HFFc6 (cell line): ENCODE data around the gene IFITM10. TPM values are rescaled to one million over a fixed set of nuclear protein-coding genes. Genes with fewer than 3 reads are reported as not detected.

Source experiments
- DNase-seq: peaks from one replicate; pipeline ENCODE4 v3.0.0-alpha.2; 2018
- H3K27ac Mint-ChIP-seq: 2 replicates; pipeline ENCODE4 v1.8.0; 2020; ENCODE audit warnings: mild to moderate bottlenecking, mixed read lengths
- H3K27me3 Mint-ChIP-seq: 2 replicates; pipeline ENCODE4 v1.8.0; 2021; ENCODE audit warnings: mild to moderate bottlenecking, moderate library complexity, mixed read lengths; ENCODE audit not compliant: insufficient read depth
- H3K36me3 Mint-ChIP-seq: 2 replicates; pipeline ENCODE4 v1.8.0; 2021; ENCODE audit warnings: low read depth, mixed read lengths
- H3K4me1 Mint-ChIP-seq: 2 replicates; pipeline ENCODE4 v1.8.0; 2020; ENCODE audit warnings: low read depth, mixed read lengths
- H3K4me3 Mint-ChIP-seq: 2 replicates; pipeline ENCODE4 v1.8.0; 2020; ENCODE audit warnings: mild to moderate bottlenecking, moderate library complexity, mixed read lengths
- H3K9me3 Mint-ChIP-seq: 2 replicates; pipeline ENCODE4 v1.8.0; 2020; ENCODE audit warnings: mild to moderate bottlenecking, mixed read lengths
- total RNA-seq, 6 experiments: library from RNA; stranded (reverse); fragmentation: NEBNext Ultra II Directional; extraction: Animal tissue kit (Norgen Biotek cat#: 25700); gene quantifications; 2 replicates in 1 of 6; 3 replicates in 5 of 6; pipeline ENCODE4 v1.2.3, GENCODE V29; 2021
- TF ChIP-seq, protein P1 (sequence below): fragments of 200-600 bp; sonication (generic); IDR thresholded peaks from 2 replicates; pipeline ENCODE4 v1.5.0; 2021; ENCODE audit warnings: antibody characterized with exemption, mild to moderate bottlenecking

IFITM10 gene
- total RNA-seq, 6 experiments from 2014 or later, result 0.21 to 0.71 (median 0.45) TPM

DNA sequence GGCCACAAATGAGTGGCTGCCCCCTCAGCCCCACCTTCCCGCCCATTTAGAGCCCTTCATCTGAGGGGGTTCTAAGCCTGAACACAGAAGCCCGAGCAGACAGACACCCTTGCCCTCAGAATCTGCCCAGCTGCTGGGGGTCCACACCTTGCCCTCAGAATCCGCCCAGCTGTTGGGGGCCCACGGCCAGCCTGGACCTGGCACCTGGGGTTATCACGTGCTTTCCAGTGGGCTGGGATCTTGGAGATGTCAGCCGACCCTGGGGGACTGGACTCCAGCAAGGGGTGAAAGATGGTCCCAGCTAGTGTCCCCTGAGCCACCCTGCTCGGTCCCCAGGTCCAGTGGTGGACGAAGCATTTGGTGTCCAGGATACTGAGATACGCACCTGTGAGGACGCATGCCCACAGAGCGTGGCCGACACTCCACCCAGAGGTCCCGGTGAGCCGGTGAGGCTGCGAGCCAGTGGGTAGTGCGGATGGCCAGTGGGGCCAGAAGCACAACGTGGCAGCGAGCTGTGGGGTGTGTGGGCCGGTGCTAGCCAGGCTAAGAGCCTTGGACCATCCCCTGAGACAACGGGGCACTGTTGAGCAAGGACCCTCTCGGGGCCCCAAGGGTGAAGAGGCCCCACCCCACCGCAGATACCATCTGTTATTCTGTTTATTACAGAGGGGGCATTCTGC, 16.5 kb upstream of the IFITM10 start:
- DNase-seq, result no peak
- Mint-ChIP-seq H3K36me3 (no peaks in the 10 kb centered on the region), H3K4me3 (no peak overlapping the region), H3K27me3 (peaks cover 8% of the 10 kb centered on the region), H3K27ac (no peak overlapping the region), H3K4me1 (peaks cover 44% of the 10 kb centered on the region), H3K9me3 (no peaks in the 10 kb centered on the region)
- TF ChIP-seq, protein P1, sequence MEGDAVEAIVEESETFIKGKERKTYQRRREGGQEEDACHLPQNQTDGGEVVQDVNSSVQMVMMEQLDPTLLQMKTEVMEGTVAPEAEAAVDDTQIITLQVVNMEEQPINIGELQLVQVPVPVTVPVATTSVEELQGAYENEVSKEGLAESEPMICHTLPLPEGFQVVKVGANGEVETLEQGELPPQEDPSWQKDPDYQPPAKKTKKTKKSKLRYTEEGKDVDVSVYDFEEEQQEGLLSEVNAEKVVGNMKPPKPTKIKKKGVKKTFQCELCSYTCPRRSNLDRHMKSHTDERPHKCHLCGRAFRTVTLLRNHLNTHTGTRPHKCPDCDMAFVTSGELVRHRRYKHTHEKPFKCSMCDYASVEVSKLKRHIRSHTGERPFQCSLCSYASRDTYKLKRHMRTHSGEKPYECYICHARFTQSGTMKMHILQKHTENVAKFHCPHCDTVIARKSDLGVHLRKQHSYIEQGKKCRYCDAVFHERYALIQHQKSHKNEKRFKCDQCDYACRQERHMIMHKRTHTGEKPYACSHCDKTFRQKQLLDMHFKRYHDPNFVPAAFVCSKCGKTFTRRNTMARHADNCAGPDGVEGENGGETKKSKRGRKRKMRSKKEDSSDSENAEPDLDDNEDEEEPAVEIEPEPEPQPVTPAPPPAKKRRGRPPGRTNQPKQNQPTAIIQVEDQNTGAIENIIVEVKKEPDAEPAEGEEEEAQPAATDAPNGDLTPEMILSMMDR, result no peak

DNA sequence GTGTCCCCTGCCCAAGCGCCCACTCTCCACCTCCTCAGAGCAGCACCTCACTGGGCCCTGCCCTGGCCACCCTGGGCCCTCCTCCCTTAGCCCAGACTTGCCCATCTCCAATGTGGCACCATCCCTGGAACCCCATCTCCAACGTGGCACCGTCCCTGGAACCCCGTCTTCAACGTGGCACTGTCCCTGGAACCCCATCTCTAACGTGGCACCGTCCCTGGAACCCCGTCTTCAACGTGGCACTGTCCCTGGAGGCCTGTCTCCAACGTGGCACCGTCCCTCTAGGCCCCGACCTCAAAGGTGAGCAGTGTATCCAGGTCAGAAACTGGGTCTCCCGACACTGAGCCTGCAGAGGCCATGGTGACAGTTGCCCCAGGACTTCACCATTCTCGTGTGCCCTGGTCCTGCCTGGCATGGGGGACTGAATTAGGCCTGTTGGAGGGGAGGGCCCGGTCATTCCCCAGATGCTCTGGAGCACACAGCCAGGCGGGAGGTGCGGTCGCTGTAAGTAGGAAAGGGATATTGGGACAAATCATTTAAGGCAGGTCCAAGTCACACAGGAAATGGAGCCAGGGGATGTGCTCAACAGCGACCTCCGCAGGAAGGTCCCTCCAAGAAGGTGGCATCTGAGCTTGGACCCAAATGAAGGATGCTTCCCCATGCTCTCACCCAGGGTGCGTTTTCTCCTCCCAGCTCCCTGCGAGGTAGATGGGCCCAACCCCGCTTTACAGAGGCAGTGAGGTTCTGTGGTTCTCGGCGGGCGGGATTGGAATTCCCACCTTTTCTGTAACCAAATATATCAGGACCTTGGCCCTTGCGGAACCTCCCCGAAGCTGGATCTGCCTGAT, 15.7 kb upstream of the IFITM10 start:
- Mint-ChIP-seq H3K9me3 (no peaks in the 10 kb centered on the region), H3K36me3 (no peaks in the 10 kb centered on the region), H3K4me1 (peaks cover 40% of the 10 kb centered on the region), H3K27me3 (peaks cover 8% of the 10 kb centered on the region), H3K27ac (no peak overlapping the region), H3K4me3 (no peak overlapping the region)
- TF ChIP-seq, protein P1, result peak; percentile 46; the same call in 1 of the 2 replicates
- no peak for DNase-seq

DNA sequence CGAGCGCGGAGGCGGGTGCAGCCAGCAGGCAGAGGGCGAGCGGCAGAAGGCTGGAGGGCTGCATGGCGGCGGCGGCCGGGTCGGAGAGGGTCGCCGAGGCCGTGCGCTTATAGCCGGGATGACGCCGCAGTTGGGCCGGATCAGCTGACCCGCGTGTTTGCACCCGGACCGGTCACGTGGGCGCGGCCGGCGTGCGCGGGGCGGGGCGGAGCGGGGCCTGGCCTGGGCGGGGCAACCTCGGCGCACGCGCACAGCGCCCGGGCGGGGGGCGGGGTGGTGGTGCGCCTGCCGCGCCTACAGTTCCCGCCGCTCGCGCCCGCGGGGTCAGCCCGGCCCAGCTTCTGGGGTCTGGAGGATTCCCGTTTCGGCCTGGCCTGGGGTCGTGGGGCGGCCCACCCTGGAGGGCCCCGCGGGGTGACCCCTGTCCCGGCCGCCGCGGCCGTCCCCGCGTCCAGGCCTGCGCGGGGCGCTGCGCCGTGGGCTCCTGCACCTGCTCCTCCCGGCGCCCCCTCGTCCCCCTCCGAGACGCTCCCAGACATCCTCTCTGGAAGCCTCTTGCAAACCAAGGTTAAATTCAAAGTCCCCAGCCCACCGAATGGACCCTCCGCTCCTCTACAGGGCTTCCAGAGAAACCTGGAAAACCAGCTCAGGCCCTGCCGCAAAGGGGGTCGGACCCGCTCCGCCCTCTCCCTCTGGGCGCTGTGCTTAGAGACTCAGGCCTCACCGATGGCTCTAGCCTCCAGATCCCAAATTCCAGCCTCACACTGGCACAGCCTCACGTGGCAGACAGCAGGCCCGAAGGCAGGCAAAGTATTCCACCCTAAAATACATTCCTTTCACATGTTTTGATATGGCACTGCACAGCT, 13.6 kb upstream of the IFITM10 start, which contains the start of gene CTSD:
TSS of gene CTSD (minus strand) at position 132 of the 866 bp plus-strand sequence. CDS start at position 64, 68 bp downstream.
- TF ChIP-seq, protein P1, result peak; percentile 32
- Mint-ChIP-seq H3K4me1 (peaks cover 28% of the 10 kb centered on the region), H3K9me3 (no peaks in the 10 kb centered on the region), H3K4me3 (peak within 1 kb of the TSS; percentile 88), H3K36me3 (no peaks in the 10 kb centered on the region), H3K27me3 (peaks cover 8% of the 10 kb centered on the region; the same call in 1 of the 2 replicates), H3K27ac (peak within 1 kb of the TSS; percentile 61)
- DNase-seq, result peak; percentile 60

DNA sequence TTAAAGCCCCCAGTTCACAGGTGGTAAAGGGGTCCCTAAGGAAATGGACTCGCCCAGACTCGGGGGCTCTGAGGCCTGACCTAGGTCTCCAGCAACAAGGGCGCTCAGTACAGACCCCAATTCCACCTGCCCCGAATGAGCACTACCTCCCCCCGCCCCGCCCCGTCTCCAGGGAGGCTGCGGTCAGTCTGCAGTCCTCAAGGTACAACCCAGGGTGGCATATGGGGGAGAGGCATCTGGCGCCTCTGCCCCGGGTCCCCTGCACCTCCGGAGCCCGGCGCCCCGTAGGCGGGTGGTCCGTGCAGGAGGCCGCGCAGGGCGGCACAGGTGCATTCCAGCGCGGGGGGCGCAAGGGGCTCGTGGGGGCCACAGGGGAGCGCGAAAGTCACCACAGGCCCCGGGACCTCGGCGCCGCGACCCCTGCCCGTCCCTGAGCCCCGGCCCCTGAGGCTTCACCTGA, 13.0 kb upstream of the IFITM10 start:
- TF ChIP-seq, protein P1, result no peak
- Mint-ChIP-seq H3K27me3 (peaks cover 8% of the 10 kb centered on the region; the same call in 1 of the 2 replicates), H3K27ac (no peak overlapping the region), H3K4me1 (peaks cover 23% of the 10 kb centered on the region), H3K4me3 (peak overlapping the region; percentile 78), H3K9me3 (no peaks in the 10 kb centered on the region), H3K36me3 (no peaks in the 10 kb centered on the region)
- no peak for DNase-seq
